Dedifferentiated amniotic fluid mesenchymal stem cell (primary cell): ENCODE measurements around the gene AP1G1.
"Not testable (repeated sequence)": the region's sequence is repeated elsewhere in the genome, so short reads cannot be mapped to it uniquely, and the experiment has no call there.

ENCODE experiments used
- DNase-seq: peaks from one replicate; pipeline ENCODE4 v3.0.0-alpha.2; 2016; ENCODE audit errors: extremely low spot score

The AP1G1 gene

GRCh38 chr16:71808593-71809459, at the start of gene AP1G1:
AP1G1 (minus strand) TSS chr16:71808834; CDS start chr16:71789479, 19,355 bp downstream.
- peak; percentile 98 for DNase-seq

GRCh38 chr16:71855937-71856662, 47.5 kb upstream of the AP1G1 start:
- no peak for DNase-seq

- DNase-seq: no peak
These were observed 45.8 kb upstream of the AP1G1 start for GRCh38 chr16:71854369-71854948.

GRCh38 chr16:71853413-71853812, 44.8 kb upstream of the AP1G1 start:
- no peak for DNase-seq

- DNase-seq: no peak
These were observed 43.9 kb upstream of the AP1G1 start for GRCh38 chr16:71852561-71852960.

- DNase-seq: no peak
These were observed 43.5 kb upstream of the AP1G1 start for GRCh38 chr16:71852158-71852557.

- DNase-seq: no peak
These were observed 43.1 kb upstream of the AP1G1 start for GRCh38 chr16:71851746-71852145.

GRCh38 chr16:71848622-71849021, 40.0 kb upstream of the AP1G1 start:
- DNase-seq: no peak

GRCh38 chr16:71847096-71847495, 38.5 kb upstream of the AP1G1 start:
- DNase-seq: no peak

- no peak for DNase-seq
These were observed 37.8 kb upstream of the AP1G1 start for GRCh38 chr16:71846431-71846830.

GRCh38 chr16:71845639-71846430, 37.2 kb upstream of the AP1G1 start, which contains the start of gene ATXN1L:
ATXN1L (plus strand) TSS chr16:71845976; CDS start chr16:71849741, 3,765 bp downstream.
- DNase-seq: peak; percentile 81

- no peak for DNase-seq
These were observed 34.9 kb upstream of the AP1G1 start for GRCh38 chr16:71843572-71843971.

GRCh38 chr16:71840052-71840451, 31.4 kb upstream of the AP1G1 start:
- peak; percentile 41 for DNase-seq

GRCh38 chr16:71837150-71837549, 28.5 kb upstream of the AP1G1 start:
- no peak for DNase-seq

- DNase-seq: no peak
These were observed 25.7 kb upstream of the AP1G1 start for GRCh38 chr16:71834291-71834690.

GRCh38 chr16:71832112-71832511, 23.5 kb upstream of the AP1G1 start:
- not testable (repeated sequence) for DNase-seq

- DNase-seq: not testable (repeated sequence)
These were observed 23.1 kb upstream of the AP1G1 start for GRCh38 chr16:71831698-71832097.

GRCh38 chr16:71830359-71830758, 21.7 kb upstream of the AP1G1 start:
- no peak for DNase-seq

GRCh38 chr16:71826533-71827017, 17.9 kb upstream of the AP1G1 start:
- DNase-seq: no peak

GRCh38 chr16:71817155-71817500, 8.5 kb upstream of the AP1G1 start:
- DNase-seq: not testable (repeated sequence)

- no peak for DNase-seq
These were observed 2.7 kb upstream of the AP1G1 start for GRCh38 chr16:71811261-71811803.
